Measurements from ENCODE around the gene GLP2R.

GRCh38 chr17:9837551-9838471 is 12.1 kb downstream of the GLP2R start:
- TF ChIP-seq ZNF274 (CRISPR knock-in tag; IDR thresholded peaks at IDR 0.05) (no peak), ZBTB34 (CRISPR knock-in tag; IDR thresholded peaks at IDR 0.05) (no peak), ZNF841 (CRISPR knock-in tag; IDR thresholded peaks at IDR 0.05; ENCODE audit: borderline replicate concordance) (no peak), TAF15 (IDR thresholded peaks at IDR 0.05; ENCODE audit: low read depth, low read length, poor library complexity, severe bottlenecking) (no peak)
